GM23338 (cell line): ENCODE results near the gene TMEM132D. TPM values are rescaled to one million over a fixed set of nuclear protein-coding genes. Genes with fewer than 3 reads are reported as not detected.

Experiments used
- ATAC-seq: fragments of 200-7000 bp; cut with Tn5 transposase; 3 replicates; pipeline ENCODE4 v1.9.1; 2020
- DNase-seq: peaks from one replicate; pipeline ENCODE4 v3.0.0-alpha.2; 2015; ENCODE audit warnings: low spot score
- H2AFZ ChIP-seq: fragments of 200-600 bp; sonication (generic); 2 replicates; pipeline ENCODE4 v1.8.0; 2016; ENCODE audit warnings: antibody characterized with exemption, mild to moderate bottlenecking, moderate library complexity
- H3F3A ChIP-seq: fragments of 200-600 bp; sonication (generic); replicated peaks from 2 replicates; pipeline ENCODE4 v1.8.0; 2017; ENCODE audit warnings: antibody characterized with exemption, mixed run types, low read depth
- H3K27ac ChIP-seq: fragments of 200-600 bp; sonication (generic); 2 replicates; pipeline ENCODE4 v1.6.1; 2016; ENCODE audit warnings: low read depth
- H3K27me3 ChIP-seq: fragments of 200-600 bp; sonication (generic); 2 replicates; pipeline ENCODE4 v1.8.0; 2016; ENCODE audit warnings: mild to moderate bottlenecking, mixed run types, moderate library complexity; ENCODE audit not compliant: insufficient read depth
- H3K36me3 ChIP-seq: fragments of 200-600 bp; sonication (generic); 2 replicates; pipeline ENCODE4 v1.8.0; 2016; ENCODE audit warnings: mild to moderate bottlenecking; ENCODE audit not compliant: insufficient read depth
- H3K4me1 ChIP-seq: fragments of 200-600 bp; sonication (generic); 2 replicates; pipeline ENCODE4 v1.8.0; 2016; ENCODE audit warnings: mild to moderate bottlenecking, moderate library complexity; ENCODE audit not compliant: insufficient read depth
- H3K4me2 ChIP-seq: fragments of 200-600 bp; sonication (generic); 2 replicates; pipeline ENCODE4 v1.7.1; 2017; ENCODE audit warnings: mixed run types
- H3K4me3 ChIP-seq: fragments of 200-600 bp; sonication (generic); 2 replicates; pipeline ENCODE4 v1.6.1; 2016; ENCODE audit warnings: mixed run types
- H3K79me2 ChIP-seq: fragments of 200-600 bp; sonication (generic); replicated peaks from 2 replicates; pipeline ENCODE4 v1.8.0; 2017; ENCODE audit warnings: mild to moderate bottlenecking; ENCODE audit not compliant: insufficient read depth
- H3K9me2 ChIP-seq: fragments of 200-600 bp; sonication (generic); 2 replicates; pipeline ENCODE4 v1.8.0; 2017; ENCODE audit not compliant: insufficient read depth
- H4K20me1 ChIP-seq: fragments of 200-600 bp; sonication (generic); replicated peaks from 2 replicates; pipeline ENCODE4 v1.8.0; 2017; ENCODE audit warnings: mild to moderate bottlenecking; ENCODE audit not compliant: insufficient read depth
- H3K27ac Mint-ChIP-seq: 2 replicates; pipeline ENCODE4 v1.8.0; 2020; ENCODE audit warnings: inconsistent platforms, mild to moderate bottlenecking, moderate library complexity, mixed read lengths
- H3K27me3 Mint-ChIP-seq: 3 replicates; pipeline ENCODE4 v1.8.0; 2022; ENCODE audit warnings: low read depth, mild to moderate bottlenecking, moderate library complexity, mixed read lengths, inconsistent platforms; ENCODE audit not compliant: insufficient read depth, poor library complexity
- H3K36me3 Mint-ChIP-seq: 3 replicates; pipeline ENCODE4 v1.8.0; 2021; ENCODE audit warnings: low read depth, mild to moderate bottlenecking, inconsistent platforms, moderate library complexity, mixed read lengths
- H3K4me1 Mint-ChIP-seq: 3 replicates; pipeline ENCODE4 v1.8.0; 2020; ENCODE audit warnings: mild to moderate bottlenecking, inconsistent platforms, mixed read lengths
- H3K4me3 Mint-ChIP-seq: 3 replicates; pipeline ENCODE4 v1.8.0; 2021; ENCODE audit warnings: moderate library complexity, mild to moderate bottlenecking, inconsistent platforms, mixed read lengths
- H3K9me3 Mint-ChIP-seq: 3 replicates; pipeline ENCODE4 v1.8.0; 2020; ENCODE audit warnings: moderate library complexity, mild to moderate bottlenecking, inconsistent platforms, mixed read lengths
- CTCF ChIP-seq, 2 experiments: fragments of 200-600 bp in 1 of 2; sonication (generic) in 1 of 2; conservative IDR thresholded peaks; 2 replicates each; pipeline versions ENCODE4 v1.5.1 to v1.6.1; 2016 to 2017; ENCODE audit warnings: antibody characterized with exemption in 2 of 2, low read depth in 2 of 2, mild to moderate bottlenecking in 2 of 2, moderate library complexity in 1 of 2
- EZH2 ChIP-seq: fragments of 200-600 bp; sonication (generic); IDR thresholded peaks from one replicate; pipeline ENCODE4 v1.8.0; 2017; ENCODE audit warnings: antibody characterized with exemption, mild to moderate bottlenecking, low read depth; ENCODE audit not compliant: unreplicated experiment
- EZH2phosphoT487 ChIP-seq: fragments of 200-600 bp; sonication (generic); IDR thresholded peaks from one replicate; pipeline ENCODE4 v1.8.1; 2018; ENCODE audit warnings: antibody characterized with exemption; ENCODE audit not compliant: unreplicated experiment
- JUNB ChIP-seq: IDR thresholded peaks from one replicate; pipeline ENCODE4 v1.6.1; 2016; ENCODE audit warnings: antibody characterized with exemption; ENCODE audit not compliant: unreplicated experiment
- NANOG ChIP-seq: IDR thresholded peaks from 2 replicates; pipeline ENCODE4 v1.6.1; 2016; ENCODE audit warnings: antibody characterized with exemption, borderline replicate concordance
- STAT1 ChIP-seq: IDR thresholded peaks from one replicate; pipeline ENCODE4 v1.6.1; 2016; ENCODE audit warnings: antibody characterized with exemption; ENCODE audit not compliant: unreplicated experiment
- ZNF114 ChIP-seq: fragments of 250-450 bp; sonication (Bioruptor Pico); IDR thresholded peaks from 2 replicates; pipeline ENCODE4 v1.5.0; 2020; ENCODE audit warnings: mild to moderate bottlenecking, moderate library complexity
- ZNF331 ChIP-seq: fragments of 250-450 bp; sonication (Bioruptor Pico); IDR thresholded peaks from 2 replicates; pipeline ENCODE4 v1.5.0; 2020; ENCODE audit warnings: low read depth, mild to moderate bottlenecking, moderate library complexity
- ZNF462 ChIP-seq: fragments of 250-450 bp; sonication (Bioruptor Pico); IDR thresholded peaks from 2 replicates; pipeline ENCODE4 v1.5.0; 2020; ENCODE audit warnings: mild to moderate bottlenecking, moderate library complexity
- polyA plus RNA-seq: library from polyadenylated mRNA; unstranded; fragments of >200 nt; fragmentation: Nextera tagmentation; extraction: Ambion mirVana; gene quantifications from 2 replicates; pipeline ENCODE4 v1.2.1, GENCODE V29; 2016
- total RNA-seq: library from RNA; depleted of rRNA; stranded (reverse); fragments of >200 nt; shearing (Covaris generic); gene quantifications from 2 replicates; pipeline ENCODE4 v1.2.3, GENCODE V29; 2014
- TF ChIP-seq, protein P1 (sequence below): IDR thresholded peaks from 2 replicates; pipeline ENCODE4 v1.6.1; 2016; ENCODE audit warnings: antibody characterized with exemption

TMEM132D gene
- total and polyA plus RNA-seq, 2 experiments from 2014 or later, result 0.44 to 5.3 TPM

- Histone ChIP-seq H3K27me3 (no peaks in the 10 kb centered on the region), H3K27ac (no peak overlapping the region), H3K9me2 (no peaks in the 10 kb centered on the region), H4K20me1 (no peaks in the 10 kb centered on the region), H3K4me1 (no peaks in the 10 kb centered on the region), H3K79me2 (no peaks in the 10 kb centered on the region), H2AFZ (no peak overlapping the region), H3K36me3 (no peaks in the 10 kb centered on the region), H3K4me2 (no peak overlapping the region), H3F3A (no peaks in the 10 kb centered on the region), H3K4me3 (no peak overlapping the region)
- ATAC-seq (no peak), DNase-seq (no peak)
- Mint-ChIP-seq H3K27me3 (no peaks in the 10 kb centered on the region), H3K4me3 (no peak overlapping the region), H3K27ac (no peak overlapping the region), H3K4me1 (no peaks in the 10 kb centered on the region), H3K9me3 (peaks cover 54% of the 10 kb centered on the region; the same call in 2 of the 3 replicates), H3K36me3 (peaks cover 41% of the 10 kb centered on the region)
- no peak for TF ChIP-seq STAT1
- TF ChIP-seq JUNB, result no peak
- no peak for TF ChIP-seq ZNF114 (CRISPR knock-in tag)
- no peak for TF ChIP-seq ZNF462 (CRISPR knock-in tag)
- no peak for TF ChIP-seq EZH2
- no peak for TF ChIP-seq CTCF (conservative IDR thresholded peaks at IDR 0.05; ENCODE audit: low read depth in 2 of 2)
- no peak for TF ChIP-seq ZNF331 (CRISPR knock-in tag)
- TF ChIP-seq NANOG, result no peak
- TF ChIP-seq EZH2phosphoT487, result no peak
- TF ChIP-seq, protein P1, sequence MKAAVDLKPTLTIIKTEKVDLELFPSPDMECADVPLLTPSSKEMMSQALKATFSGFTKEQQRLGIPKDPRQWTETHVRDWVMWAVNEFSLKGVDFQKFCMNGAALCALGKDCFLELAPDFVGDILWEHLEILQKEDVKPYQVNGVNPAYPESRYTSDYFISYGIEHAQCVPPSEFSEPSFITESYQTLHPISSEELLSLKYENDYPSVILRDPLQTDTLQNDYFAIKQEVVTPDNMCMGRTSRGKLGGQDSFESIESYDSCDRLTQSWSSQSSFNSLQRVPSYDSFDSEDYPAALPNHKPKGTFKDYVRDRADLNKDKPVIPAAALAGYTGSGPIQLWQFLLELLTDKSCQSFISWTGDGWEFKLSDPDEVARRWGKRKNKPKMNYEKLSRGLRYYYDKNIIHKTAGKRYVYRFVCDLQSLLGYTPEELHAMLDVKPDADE, result no peak
Observed at GRCh38 chr12:129750421-129750820, 153.4 kb downstream of the TMEM132D start.
